HG02943 (cell line): ENCODE measurements around the gene MSX2.
"Not testable (repeated sequence)": the region's sequence is repeated elsewhere in the genome, so short reads cannot be mapped to it uniquely, and the experiment has no call there.

Experiments used
- ATAC-seq: cut with Tn5 transposase; IDR thresholded peaks from one replicate; pipeline ENCODE4 v1.9.1; 2021; ENCODE audit warnings: mild to moderate bottlenecking, low read depth, moderate library complexity; ENCODE audit not compliant: unreplicated experiment

MSX2 gene

DNA sequence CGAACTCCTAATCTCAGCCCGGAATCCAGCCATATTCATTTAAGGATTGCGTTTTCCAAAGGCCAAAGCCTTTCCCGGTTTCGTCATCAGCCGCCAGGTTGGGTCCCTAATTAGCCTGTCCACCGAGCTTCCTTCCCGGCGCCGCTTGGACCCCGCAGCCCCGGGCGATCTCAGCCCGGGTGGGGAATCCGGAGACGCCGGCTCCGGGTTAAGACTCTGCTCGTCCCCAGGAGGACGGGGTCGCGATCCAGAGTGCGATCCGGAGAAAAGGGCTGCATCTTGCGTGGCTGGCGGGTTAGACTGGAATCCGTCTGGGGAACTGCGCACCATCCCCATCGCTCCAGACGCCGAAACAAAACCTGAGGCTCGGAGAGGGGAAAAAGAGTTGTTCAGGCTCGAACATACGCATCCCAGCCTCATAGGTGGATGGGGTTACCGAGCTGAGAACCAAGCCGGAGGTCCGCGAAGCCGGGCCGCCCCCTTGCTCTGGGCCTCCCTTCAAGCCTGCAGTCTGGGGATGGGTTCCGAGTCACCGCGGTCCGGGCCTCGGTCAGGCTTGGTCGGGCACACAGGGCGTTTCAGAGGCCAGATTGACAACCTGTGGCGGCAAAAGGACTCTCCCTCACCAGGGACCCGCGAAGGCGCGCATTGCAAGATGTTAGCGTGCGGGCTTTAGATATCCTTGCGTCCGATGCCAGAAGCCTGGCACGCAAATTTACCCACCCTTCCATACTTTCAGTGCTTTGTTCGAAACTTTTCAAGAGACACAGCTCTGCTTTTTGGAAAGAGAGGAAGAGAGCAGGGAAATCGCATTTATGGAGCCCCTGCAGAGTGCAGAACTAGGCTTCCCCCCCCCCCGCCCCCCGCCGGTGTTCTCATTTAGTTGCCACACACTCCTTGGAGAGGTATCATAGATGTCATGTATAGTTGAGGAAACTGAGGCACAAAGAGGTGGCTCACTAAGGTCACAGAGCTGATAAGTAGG is 7.9 kb downstream of the MSX2 start:
- ATAC-seq: no peak

DNA sequence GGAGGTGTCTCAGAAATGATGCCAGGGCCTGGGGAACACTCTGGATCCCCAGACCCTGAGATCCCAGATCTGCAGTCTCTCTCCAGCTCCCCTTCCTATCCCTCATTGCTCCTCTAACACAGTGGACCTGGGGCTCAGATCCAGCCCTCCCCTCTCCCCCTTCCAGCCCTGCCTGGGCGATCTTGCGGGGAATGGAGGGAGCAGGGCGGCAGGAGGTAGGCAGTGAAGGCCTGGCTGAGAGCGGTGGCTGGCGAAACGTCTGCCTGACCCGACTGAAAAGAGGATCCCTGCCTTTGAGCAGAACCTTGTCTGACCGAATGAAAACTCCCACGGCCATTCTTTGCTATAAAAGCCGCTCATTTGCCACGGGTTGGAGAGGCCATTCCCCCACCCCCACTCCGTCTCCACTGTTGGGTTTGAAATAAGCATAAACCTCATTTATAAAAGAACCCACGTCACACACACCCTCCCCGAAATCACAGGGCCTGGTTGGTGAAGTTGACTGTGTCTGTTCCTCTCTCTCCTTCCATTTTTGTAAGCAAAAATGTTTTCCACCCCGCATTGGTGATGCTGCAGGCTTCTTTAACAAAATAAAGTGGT is 8.8 kb downstream of the MSX2 start:
- no peak for ATAC-seq

DNA sequence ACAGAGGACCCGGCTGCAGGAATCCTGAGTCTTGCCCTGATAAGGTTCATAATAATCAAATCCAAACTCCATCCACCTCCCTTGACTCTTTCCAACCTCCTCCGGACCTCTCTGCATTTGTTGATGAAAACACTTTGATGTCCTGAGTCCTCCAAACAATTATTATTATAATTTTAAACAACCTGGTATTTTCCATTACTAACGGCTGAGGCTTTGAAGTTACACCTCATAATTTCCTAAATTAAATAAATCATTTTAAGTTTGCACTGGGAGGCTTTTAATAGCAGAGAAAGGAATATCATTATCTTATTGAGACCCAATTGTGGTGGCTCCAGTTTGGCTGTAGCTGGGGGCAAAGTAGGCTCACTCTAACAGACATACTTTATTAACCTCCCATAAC is 9.5 kb downstream of the MSX2 start:
- no peak for ATAC-seq

DNA sequence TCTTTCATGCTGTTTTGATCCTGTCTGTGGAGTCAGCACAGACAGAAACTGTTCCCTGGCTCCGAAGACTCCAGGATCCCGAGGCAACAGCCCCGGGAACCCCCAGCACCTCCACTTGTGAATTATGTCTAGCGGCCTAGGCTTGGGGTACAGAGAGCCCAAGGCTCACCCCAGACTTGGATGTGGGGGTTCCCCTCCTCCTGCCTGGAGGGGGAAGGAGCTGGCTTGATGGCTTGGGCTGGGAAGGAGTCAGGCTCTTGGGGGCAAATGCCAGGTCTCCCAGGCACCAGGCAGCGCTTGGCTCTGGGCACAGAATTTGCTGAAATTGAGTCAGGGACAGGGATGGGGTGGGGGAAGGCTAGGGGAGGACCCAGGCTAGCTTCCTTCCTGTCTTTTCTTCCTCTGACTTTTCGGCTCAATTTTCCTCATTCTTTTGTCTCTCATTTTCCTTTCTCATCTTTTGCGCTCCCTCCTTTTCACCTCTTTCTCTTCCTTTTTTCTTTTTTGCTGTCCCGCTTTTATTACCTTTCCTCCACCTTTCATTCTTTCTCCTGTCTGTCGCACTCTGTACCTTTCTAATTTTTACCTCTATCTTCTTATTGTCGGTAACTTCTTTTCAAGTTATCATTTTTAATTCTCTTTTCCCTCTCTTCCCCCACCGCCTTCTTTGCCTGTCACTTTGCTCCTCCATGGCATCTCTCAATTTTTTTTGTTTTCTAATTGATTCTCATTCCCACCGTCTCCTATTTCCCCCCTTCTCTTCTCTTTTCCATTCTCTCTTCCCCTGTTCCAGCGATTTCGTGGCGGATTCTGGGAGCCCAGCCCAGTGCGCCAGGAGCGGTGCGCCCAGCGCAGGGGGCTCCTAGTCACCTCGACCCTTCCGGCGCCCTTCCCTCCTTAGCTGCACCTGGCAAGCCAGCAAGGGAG is 10.5 kb downstream of the MSX2 start:
- no peak for ATAC-seq

DNA sequence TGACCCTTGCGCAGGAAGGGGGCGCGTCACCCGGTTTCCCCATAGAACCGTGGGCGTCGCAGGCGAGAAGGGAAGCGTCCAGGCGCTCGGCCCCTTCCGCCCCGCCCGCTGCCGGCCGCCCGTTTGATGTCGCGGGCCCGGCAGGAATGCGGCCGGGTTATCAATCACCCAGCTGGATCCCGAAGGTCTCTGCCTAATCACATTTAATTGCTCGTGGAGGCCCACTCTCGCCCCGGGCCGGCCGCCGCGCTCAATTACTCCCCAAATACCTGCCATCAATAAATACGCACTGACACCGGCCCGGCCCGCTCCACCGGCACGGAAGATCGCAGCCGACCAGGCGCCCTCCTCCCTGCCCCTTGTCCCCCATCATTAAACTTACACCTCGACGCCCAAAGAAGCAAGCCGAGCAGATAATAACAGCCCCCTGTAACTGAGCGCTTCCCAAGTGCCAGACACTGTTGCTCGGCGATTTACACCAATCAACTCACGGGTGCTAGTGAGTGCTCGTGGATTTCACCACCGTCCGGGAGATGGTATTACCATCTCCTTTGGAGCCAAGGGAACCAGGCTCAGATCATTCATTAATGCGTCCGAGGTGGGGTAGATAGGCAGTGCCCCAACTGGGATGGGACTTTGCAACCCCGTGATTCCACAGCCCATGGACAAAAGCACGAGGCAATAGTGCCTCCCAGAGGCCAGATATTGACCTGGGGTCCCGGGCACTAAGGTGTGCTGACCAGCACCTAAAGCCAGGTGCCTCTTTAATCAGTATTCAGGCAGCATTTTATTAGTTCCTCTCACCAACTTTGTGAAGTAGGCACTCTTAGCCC is 11.3 kb downstream of the MSX2 start:
- ATAC-seq: no peak

DNA sequence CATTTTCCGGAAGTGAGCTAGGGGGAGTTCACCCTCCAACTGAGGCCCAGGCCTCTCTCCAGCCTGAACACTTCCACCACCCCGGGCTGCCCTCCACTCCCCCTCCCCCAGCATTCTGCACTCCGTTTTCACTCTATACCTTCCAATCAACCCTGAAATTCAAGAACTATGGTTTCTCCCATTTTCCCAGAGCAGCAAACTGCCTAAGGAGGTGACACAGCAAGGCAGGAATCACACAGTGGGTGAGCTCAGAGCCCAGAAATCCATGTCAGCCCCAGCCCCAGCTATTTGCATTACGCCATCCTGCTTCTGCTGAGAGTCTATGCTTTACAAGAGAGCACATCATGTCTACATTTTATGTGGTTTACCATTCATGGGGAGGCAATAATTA is 11.9 kb downstream of the MSX2 start:
- ATAC-seq: no peak

DNA sequence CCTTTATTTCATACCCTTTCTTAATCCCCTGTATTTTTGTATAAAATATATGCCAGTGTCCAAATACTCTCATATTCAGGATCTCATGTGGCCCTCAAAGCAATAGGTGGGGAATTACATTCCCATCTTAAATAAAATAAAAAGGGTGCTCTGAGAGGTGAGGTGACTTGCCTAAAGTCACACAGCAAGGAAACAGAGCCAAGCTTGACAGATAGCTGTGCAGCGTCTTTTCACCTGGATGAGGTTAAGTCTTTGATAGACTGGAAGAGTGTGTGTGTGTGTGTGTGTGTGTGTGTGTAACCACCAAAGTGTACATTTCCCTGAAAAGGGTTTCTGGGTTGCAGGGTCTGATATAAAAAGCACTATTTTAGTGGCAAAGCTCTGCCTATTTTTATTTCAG is 12.4 kb downstream of the MSX2 start:
- no peak for ATAC-seq

DNA sequence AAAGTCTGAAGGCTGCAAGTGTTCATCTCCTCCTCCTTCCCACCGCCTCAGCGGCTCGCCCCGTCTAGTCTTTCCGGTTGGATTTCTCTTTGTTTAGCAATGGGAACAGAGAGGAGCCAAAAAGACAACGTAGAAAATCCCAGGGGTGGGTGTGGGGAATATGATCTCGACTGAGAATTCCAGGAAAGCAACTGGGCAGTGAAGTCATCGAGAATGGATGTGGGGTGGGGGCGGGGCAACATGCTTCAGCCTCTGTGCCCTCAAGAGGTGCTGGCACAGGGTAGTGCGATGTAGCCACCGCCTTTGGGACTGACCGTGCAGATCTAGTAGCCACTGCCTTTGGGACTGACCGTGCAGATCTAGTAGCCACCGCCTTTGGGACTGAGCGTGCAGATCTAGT is 12.9 kb downstream of the MSX2 start:
- no peak for ATAC-seq

DNA sequence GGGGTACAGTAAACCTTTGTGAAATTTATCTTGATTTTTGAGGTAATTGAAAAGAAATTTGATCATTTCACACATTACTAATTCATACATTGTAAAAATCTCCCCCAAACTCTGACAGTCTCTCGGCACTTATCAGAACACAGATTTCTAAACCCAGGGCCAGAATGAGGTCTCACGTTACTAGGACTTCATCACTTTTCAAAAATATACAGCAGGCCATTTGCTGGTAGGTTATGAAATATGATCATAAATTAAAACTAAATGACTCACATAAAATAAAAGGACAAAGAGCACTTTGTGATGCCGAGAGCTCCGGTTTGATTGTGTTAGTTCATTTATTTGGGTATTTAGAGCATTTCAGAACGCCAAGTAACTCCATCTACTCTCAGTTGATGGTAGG is 17.0 kb downstream of the MSX2 start:
- no peak for ATAC-seq

DNA sequence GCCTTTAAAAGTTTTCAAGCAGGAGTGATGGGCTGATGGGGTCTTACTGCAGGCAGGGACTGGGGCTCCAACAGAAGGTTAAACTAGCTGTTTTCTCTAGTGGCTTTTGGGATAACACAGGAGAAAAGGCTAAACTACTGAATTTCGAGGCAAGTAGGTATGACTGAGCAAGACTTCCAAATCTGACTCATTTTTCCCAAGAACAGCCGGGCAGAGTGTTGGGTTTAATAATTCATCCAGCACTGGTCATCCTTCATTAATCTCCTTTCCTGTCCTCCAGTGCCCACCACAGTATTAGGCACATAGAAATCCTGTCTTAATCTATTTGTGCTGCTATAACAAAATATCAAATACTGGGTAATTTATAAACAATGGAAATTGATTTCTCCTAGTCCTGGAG is 20.5 kb downstream of the MSX2 start:
- no peak for ATAC-seq

DNA sequence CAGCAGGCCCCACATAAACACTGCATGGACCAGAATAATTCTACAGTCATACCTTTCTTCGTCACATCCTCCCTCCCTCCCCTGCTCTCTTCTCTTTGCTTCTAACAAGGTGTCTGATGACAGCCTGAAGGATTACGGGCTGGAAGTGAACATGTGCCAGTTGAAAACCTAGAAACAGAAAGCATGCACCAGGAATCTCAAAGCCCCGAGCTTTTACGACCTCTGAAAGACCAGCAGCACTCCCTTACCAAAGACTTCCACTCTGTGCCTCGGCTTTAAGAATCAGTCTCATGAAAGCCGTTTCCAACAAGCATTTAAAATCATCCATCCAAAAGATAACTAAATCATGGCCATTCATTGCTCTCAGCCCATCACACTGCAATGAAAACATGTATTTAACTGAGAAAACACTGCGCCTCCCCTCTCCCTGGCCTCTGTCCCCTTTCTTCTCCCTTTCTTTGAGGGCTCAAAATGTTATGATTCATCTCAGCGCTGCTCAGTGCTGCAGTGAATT is 21.3 kb downstream of the MSX2 start:
- ATAC-seq: no peak

DNA sequence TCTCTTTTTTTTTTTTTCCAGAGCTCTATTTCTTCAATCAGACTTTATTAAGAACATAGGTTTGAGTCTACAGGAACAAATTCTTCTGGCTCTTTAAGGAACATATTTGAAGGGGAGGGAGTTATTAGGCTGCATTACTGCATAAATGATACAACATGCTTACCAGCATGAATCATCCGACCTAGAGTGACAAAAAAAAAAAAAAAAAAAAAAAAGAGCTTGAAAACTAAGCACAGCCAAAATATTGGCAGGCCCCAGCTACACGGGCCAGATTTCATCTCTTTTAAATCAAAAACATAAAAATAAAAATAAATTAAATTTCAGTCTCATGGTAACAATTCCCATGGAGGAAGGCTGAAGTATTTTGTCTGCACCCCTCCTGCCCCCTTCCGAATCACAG is 26.3 kb downstream of the MSX2 start:
- ATAC-seq: no peak

DNA sequence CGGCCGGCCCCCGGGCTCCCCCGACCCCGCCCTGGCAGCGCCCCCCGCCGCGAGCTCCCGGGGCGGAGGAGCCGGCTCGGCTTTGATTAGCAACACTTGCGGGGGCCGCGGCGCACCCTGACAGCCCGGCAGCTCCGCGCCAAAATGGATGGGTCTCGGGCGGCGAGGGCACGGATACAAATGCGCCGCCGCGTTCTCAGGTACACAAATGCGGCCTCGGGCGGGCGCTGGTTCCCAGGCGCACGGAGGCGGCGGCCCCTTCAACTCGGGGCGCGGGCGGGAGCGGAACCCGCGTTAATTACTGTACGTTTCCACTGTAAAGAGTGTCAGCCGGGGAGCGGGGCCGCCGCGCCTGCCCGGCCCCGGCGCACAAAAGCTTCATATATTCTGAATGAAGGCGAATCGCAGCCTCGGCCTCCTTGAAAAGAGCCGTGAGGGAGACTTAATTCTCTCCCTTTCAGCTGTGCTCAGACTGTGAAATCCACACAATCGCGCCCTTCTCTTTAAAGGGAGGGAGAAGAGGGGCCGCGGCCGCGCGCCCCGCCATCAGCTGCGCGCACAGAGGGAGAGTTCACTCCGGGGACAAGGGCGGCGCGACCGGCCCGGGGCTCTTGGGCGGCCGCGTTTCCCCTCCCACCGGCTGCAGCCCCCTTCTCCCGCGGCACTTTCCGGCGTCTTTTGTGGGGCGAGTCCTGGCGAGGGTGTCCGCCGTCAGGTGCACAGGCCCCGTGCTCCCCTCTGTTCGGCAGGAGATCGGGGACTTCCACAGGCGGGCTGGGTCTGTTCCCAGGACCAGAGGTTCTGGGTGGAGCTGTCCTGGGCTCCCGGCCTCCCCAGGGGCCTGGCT is 27.0 kb downstream of the MSX2 start:
- no peak for ATAC-seq

DNA sequence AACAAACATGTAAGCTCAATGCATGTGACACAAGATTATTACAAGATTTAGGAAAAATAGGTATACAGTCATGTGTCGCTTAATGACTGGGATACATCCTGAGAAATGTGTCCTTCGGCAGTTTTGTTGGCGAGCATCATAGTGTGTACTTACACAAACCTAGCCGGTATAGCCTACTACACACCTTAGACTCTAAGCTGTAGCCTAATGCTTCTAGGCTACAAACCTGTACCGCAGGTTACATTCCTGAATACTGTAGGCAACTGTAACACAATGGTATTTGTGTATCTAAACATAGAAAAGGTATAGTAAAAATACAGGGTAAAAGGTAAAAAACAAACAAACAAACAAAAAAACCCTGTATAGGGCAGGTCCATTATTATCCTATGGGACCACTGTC is 27.7 kb downstream of the MSX2 start:
- no peak for ATAC-seq

DNA sequence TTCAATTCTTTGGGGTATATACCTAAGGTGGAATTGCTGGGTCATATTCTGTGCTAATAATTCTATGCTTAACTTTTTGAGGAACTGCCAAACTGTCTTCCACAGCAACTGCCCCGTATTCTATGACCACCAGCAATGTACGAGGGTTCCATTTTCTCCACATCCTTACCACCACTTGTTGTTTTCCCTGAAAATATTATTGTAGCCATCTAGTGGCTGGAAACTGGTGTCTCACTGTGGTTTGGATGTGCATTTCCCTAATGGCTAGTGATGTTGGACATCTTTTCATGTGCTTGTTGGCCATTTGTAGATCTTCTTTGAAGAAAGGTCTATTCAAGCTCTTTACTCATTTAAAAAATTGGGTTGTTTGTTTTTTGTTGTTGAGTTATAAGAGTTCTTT is 30.7 kb downstream of the MSX2 start:
- ATAC-seq: no peak

DNA sequence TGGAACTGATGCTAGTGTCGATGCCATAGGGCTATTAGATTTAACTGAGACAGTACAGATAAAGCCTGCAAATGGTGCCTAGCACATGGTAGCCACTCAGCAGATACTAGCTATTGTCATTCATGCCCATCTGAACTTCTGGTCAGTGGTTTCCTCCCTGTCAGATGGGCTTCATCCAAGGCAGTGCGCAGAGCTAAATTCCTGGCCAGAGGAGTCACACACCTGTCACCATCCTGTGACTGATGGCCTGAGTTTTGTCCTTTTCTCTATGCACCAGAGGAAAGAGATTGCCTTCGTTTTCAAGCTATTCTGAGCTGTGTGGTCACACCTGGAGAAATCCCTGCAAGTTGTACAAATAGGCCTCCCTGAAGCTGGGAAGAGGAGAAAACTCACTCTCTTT is 34.7 kb downstream of the MSX2 start:
- ATAC-seq: no peak

DNA sequence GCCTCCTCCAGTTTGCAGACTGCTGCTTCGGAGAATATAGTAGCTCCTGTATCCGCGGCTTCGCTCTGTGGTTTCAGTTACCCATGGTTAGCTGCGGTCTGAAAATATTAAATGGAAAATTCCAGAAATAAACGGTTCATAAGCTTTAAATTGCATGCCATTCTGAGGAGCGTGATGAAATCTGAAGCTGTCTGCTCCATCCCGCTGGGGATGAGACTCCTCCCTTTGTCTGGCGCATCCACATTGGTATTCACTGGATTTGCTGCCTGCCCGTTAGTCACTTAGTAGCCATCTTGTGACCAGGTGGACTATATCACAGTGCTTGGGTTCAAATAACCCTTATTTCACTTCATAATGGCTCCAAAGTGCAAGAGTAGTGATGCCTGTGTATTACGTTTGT is 36.3 kb downstream of the MSX2 start:
- ATAC-seq: no peak

DNA sequence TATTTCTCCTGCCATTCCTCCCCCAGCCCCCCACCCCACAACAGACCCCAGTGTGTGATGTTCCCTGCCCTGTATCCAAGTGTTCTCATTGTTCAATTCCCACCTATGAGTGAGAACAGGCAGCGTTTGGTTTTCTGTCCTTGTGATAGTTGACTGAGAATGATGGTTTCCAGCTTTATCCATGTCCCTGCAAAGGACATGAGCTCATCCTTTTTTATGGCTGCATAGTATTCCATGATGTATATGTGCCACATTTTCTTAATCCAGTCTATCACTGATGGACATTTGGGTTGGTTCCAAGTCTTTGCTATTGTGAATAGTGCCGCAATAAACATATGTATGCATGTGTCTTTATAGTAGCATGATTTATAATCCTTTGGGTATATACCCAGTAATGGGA is 37.0 kb downstream of the MSX2 start:
- ATAC-seq: not testable (repeated sequence)

DNA sequence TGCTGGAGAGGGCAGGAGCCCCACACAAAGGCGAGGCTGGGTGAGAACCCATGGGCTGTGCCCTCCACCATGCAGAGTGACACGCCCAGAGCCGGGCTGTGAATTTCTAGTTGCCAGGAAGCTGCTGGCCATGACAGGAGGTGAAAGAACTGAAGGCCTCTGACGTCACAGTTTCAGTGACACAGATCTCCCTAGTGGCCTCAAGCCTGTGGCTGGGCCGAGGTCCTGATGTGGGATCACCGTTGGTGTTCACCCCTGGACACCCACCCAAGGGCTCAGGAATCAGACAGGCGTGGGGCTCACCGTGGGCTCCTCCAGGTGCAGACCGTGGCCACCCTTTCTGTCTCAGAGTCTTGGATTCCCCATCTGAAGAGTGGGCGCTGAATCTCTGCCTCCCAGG is 39.9 kb downstream of the MSX2 start:
- ATAC-seq: no peak
